ENCODE results near the gene HTATSF1. TPM values are rescaled to one million over a fixed set of nuclear protein-coding genes. Genes with fewer than 3 reads are reported as not detected.

Gene HTATSF1
- total RNA-seq, 1 experiment from 2014 or later = 74.7 TPM

DNA sequence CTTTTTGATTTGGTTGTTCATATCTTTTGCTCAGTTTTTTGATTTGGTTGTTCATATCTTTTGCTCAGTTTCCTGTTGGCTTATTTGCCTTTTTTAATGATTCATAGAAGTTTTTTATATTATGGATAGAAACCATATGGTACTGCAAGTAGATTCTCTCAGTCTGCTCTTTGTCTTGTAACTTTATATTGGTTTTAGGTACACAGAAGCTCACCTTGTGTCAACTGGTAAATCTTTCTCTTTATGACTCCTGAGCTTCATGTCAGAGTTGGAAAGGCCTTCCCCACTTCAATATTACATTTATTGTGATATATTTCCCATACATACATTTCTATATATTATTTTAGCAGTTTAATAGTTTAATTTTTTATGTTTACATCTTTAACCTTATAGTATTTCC lies 26.4 kb downstream of the HTATSF1 start:
- no peaks in the 10 kb centered on the region for H4K20me1 ChIP-seq (ENCODE audit: low read length)
- no TSS peak for BruUV-seq (replicated peaks)
- POLR2A ChIA-PET (ENCODE audit: unreplicated experiment) = no interaction called here
- TF ChIP-seq EZH2phosphoT487 (IDR thresholded peaks at IDR 0.05; ENCODE audit: borderline replicate concordance, low read length) (no peak), CTCF (conservative IDR thresholded peaks at IDR 0.05; ENCODE audit: low read depth, low read length) (no peak), EZH2 (IDR thresholded peaks at IDR 0.05; ENCODE audit: low read length, unreplicated experiment) (no peak)
- H2AFZ ChIP-seq (ENCODE audit: low read length) = no peak overlapping the region
- no peaks in the 10 kb centered on the region for H3K36me3 ChIP-seq (ENCODE audit: low read depth, low read length)
- no peaks in the 10 kb centered on the region for H3F3A ChIP-seq (ENCODE audit: low read length, unreplicated experiment)
- peaks cover 38% of the 10 kb centered on the region for H3K4me1 ChIP-seq (ENCODE audit: insufficient read depth, low read length)
- H3K9me2 ChIP-seq (replicated peaks; ENCODE audit: low read length) = no peaks in the 10 kb centered on the region
- H3K27ac ChIP-seq (ENCODE audit: low read length) = no peak overlapping the region
- CTCF ChIA-PET = interaction anchor here (0.6 kb wide), 1 partner anchor 51 kb away, joined by 3 read pairs; no protein-coding TSS in a partner anchor
- no peak overlapping the region for H3K4me2 ChIP-seq (ENCODE audit: low read length)
- DNase-seq (no peak), ATAC-seq (peak; percentile 66)
- no peaks in the 10 kb centered on the region for H3K27me3 ChIP-seq (ENCODE audit: low read length)
- intact Hi-C loops (cut with micrococcal nuclease) = no loop called here
- no peaks in the 10 kb centered on the region for H3K9me3 ChIP-seq (ENCODE audit: low read length)
- no peak overlapping the region for H3K4me3 ChIP-seq (ENCODE audit: low read length)
- H3K79me2 ChIP-seq (ENCODE audit: low read length) = no peaks in the 10 kb centered on the region
- no peak overlapping the region for H3K9ac ChIP-seq (ENCODE audit: low read length)

- CTCF ChIA-PET = interaction anchor here (0.6 to 0.9 kb wide), 3 partner anchors 46 to 364 kb away, joined by 3 to 4 read pairs (median 4); no protein-coding TSS in a partner anchor
- H3K27me3 ChIP-seq (ENCODE audit: low read length) = no peaks in the 10 kb centered on the region
- POLR2A ChIA-PET (ENCODE audit: unreplicated experiment) = interaction anchor here (0.5 to 1.0 kb wide), 3 partner anchors 12 to 104 kb away, joined by 3 to 35 read pairs (median 3); partner anchors contain the start of gene HTATSF1
- H4K20me1 ChIP-seq (ENCODE audit: low read length) = no peaks in the 10 kb centered on the region
- intact Hi-C loops (cut with micrococcal nuclease) = no loop called here
- H3K4me2 ChIP-seq (ENCODE audit: low read length) = peak overlapping the region; percentile 81
- H3K36me3 ChIP-seq (ENCODE audit: low read depth, low read length) = no peaks in the 10 kb centered on the region
- BruUV-seq (replicated peaks) = no TSS peak
- DNase-seq (peak; percentile 95), ATAC-seq (peak; percentile 84)
- H3K79me2 ChIP-seq (ENCODE audit: low read length) = no peaks in the 10 kb centered on the region
- H2AFZ ChIP-seq (ENCODE audit: low read length) = peak overlapping the region; percentile 11; the same call in 1 of the 2 replicates
- peaks cover 42% of the 10 kb centered on the region for H3K4me1 ChIP-seq (ENCODE audit: insufficient read depth, low read length)
- peak overlapping the region; percentile 56 for H3K4me3 ChIP-seq (ENCODE audit: low read length)
- H3K27ac ChIP-seq (ENCODE audit: low read length) = peak overlapping the region; percentile 88
- no peaks in the 10 kb centered on the region for H3F3A ChIP-seq (ENCODE audit: low read length, unreplicated experiment)
- peak overlapping the region; percentile 42 for H3K9ac ChIP-seq (ENCODE audit: low read length)
- H3K9me2 ChIP-seq (replicated peaks; ENCODE audit: low read length) = no peaks in the 10 kb centered on the region
- no peaks in the 10 kb centered on the region for H3K9me3 ChIP-seq (ENCODE audit: low read length)
- no peak for TF ChIP-seq CTCF (conservative IDR thresholded peaks at IDR 0.05; ENCODE audit: low read depth, low read length)
- no peak for TF ChIP-seq EZH2 (IDR thresholded peaks at IDR 0.05; ENCODE audit: low read length, unreplicated experiment)
- TF ChIP-seq EZH2phosphoT487 (IDR thresholded peaks at IDR 0.05; ENCODE audit: borderline replicate concordance, low read length) = no peak
Measured at GRCh38 chrX:136525738-136526606, 28.6 kb downstream of the HTATSF1 start.

All from PC-3 (cell line).